GM23338 (cell line): Measurements from ENCODE around the gene MBD5.

Experiments used
- EZH2 ChIP-seq: fragments of 200-600 bp; sonication (generic); IDR thresholded peaks from one replicate; pipeline ENCODE4 v1.8.0; 2017; ENCODE audit warnings: antibody characterized with exemption, mild to moderate bottlenecking, low read depth; ENCODE audit not compliant: unreplicated experiment
- JUNB ChIP-seq: IDR thresholded peaks from one replicate; pipeline ENCODE4 v1.6.1; 2016; ENCODE audit warnings: antibody characterized with exemption; ENCODE audit not compliant: unreplicated experiment
- TF ChIP-seq, protein P1 (sequence below): IDR thresholded peaks from one replicate; pipeline ENCODE4 v1.6.1; 2018; ENCODE audit warnings: antibody characterized with exemption; ENCODE audit not compliant: unreplicated experiment

DNA sequence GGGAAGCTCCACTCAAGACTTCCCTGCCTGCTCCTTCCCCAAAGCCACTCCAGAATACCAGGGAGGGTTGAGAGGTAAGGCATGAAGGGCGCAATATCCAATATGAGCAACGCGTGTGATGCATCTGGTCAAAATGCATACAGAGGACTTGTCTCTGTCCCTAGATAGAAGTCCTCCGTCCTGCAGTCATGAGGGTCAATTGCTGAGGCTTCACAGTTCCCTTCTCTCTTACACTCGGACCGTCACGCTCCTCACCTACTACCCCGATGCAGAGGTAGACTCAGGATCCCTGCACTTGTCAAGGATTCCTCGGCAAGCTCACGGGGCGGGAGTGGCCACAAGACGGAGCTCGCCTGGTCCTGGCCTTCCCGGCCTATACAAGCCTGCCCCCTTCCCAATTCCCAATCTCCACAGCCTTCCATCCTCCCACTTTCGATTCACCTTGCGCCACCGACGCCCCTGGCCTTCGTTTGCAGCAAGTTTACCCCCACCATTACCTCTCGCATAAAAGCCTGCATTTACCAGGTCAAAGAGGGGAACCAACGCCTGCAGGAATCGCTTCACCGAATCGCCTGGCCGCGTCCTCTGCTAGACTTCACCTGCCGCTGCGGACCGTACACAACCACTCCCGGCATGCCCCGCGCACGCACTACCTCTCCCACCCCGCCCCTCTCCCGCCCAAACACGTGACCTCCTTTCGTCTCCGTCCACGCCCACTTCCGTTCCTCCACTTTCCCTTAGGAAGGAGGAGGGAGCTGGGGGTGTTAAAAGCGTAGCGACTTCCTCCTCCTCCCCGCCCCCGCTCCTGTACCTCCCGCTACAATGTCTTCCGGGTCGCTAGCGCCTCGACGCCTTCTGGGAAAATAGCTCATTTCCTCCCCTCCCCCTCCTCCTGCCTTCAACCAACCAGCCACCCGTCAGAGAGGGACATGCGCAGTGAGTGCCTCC, 506 bp upstream of the MBD5 start, which contains the start of gene ORC4:
- TF ChIP-seq, protein P1, sequence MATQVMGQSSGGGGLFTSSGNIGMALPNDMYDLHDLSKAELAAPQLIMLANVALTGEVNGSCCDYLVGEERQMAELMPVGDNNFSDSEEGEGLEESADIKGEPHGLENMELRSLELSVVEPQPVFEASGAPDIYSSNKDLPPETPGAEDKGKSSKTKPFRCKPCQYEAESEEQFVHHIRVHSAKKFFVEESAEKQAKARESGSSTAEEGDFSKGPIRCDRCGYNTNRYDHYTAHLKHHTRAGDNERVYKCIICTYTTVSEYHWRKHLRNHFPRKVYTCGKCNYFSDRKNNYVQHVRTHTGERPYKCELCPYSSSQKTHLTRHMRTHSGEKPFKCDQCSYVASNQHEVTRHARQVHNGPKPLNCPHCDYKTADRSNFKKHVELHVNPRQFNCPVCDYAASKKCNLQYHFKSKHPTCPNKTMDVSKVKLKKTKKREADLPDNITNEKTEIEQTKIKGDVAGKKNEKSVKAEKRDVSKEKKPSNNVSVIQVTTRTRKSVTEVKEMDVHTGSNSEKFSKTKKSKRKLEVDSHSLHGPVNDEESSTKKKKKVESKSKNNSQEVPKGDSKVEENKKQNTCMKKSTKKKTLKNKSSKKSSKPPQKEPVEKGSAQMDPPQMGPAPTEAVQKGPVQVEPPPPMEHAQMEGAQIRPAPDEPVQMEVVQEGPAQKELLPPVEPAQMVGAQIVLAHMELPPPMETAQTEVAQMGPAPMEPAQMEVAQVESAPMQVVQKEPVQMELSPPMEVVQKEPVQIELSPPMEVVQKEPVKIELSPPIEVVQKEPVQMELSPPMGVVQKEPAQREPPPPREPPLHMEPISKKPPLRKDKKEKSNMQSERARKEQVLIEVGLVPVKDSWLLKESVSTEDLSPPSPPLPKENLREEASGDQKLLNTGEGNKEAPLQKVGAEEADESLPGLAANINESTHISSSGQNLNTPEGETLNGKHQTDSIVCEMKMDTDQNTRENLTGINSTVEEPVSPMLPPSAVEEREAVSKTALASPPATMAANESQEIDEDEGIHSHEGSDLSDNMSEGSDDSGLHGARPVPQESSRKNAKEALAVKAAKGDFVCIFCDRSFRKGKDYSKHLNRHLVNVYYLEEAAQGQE = no peak
- TF ChIP-seq JUNB (no peak), EZH2 (no peak)
